ENCODE measurements around the gene DENND5A.
A peak's percentile ranks its signal among the peaks of the same experiment; 100 is the strongest.
"Not testable (repeated sequence)": the region's sequence is repeated elsewhere in the genome, so short reads cannot be mapped to it uniquely, and the experiment has no call there.

DENND5A gene

GRCh38 chr11:9180784-9181183 lies 84.4 kb downstream of the DENND5A start:
- H3K27ac ChIP-seq = no peak overlapping the region
- DNase-seq (ENCODE audit: low read depth, low spot score) = no peak

GRCh38 chr11:9179141-9179540 lies 86.0 kb downstream of the DENND5A start:
- no peak for DNase-seq (ENCODE audit: low read depth, low spot score)
- H3K27ac ChIP-seq = no peak overlapping the region

DNA sequence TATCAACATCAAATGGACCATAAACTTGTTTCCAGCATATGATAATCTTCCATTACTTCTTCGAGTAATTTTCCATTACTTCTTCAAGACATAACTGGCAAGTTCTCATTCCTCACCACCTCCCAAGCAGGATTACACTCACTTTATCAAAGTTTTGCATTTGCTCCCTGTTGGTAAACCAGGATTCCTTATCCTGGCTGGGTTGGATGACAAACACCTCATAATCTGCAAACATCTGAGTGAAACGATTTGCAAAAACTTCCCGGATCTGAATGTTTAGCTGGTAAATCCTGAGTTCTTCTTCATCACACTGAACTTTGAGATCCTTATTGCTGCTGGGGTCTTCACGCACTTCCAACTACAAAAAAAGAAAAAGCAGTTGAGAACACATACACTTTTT lies 86.4 kb downstream of the DENND5A start:
- no peak for DNase-seq (ENCODE audit: low read depth, low spot score)
- H3K27ac ChIP-seq = no peak overlapping the region

DNA sequence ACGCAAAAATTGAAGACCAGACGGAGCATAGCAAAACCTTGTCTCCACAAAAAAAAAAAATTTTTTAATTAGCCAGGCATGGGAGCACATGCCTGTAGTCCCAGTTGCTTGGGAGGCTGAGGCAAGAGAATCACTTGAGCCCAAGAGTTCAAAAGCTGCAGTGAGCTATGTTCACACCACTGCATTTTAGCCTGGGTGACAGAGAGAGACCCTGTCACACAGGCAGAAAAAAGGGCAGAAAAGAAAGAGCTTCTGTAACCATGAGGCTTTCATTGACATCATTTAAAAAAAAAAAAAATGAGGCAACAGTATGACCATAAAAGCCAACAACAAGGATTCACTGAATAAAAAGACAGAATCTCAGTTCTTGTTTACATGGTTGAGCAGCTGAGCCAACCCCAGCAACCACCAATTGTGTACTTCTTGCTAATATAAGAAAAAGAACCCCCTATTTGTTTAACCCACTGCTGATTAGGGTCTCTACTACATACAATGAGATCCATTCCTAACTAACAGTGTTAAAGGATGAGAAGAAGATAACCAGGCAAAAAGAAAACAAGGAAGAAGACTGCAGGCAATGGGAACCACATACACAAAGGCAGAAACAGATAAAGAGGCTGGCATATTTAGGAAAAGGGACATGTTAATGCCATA lies 87.6 kb downstream of the DENND5A start:
- DNase-seq (ENCODE audit: low read depth, low spot score) = no peak
- H3K27ac ChIP-seq = no peak overlapping the region

- no peak for DNase-seq (ENCODE audit: low read depth, low spot score)
Measured at GRCh38 chr11:9176550-9176949, 88.6 kb downstream of the DENND5A start.

GRCh38 chr11:9176136-9176535 lies 89.0 kb downstream of the DENND5A start:
- no peak overlapping the region for H3K27ac ChIP-seq
- no peak for DNase-seq (ENCODE audit: low read depth, low spot score)

More at GRCh38 chr11:9176550-9176949, 88.6 kb downstream of the DENND5A start:
- no peak overlapping the region for H3K27ac ChIP-seq

GRCh38 chr11:9172389-9172788 lies 92.8 kb downstream of the DENND5A start:
- H3K27ac ChIP-seq = no peak overlapping the region
- DNase-seq (ENCODE audit: low read depth, low spot score) = no peak

- DNase-seq (ENCODE audit: low read depth, low spot score) = no peak
- peak overlapping the region; percentile 42 for H3K27ac ChIP-seq
Measured at GRCh38 chr11:9170450-9170849, 94.7 kb downstream of the DENND5A start.

- no peak for DNase-seq (ENCODE audit: low read depth, low spot score)
- H3K27ac ChIP-seq = peak overlapping the region; percentile 42
Measured at GRCh38 chr11:9169595-9170295, 95.4 kb downstream of the DENND5A start.

DNA sequence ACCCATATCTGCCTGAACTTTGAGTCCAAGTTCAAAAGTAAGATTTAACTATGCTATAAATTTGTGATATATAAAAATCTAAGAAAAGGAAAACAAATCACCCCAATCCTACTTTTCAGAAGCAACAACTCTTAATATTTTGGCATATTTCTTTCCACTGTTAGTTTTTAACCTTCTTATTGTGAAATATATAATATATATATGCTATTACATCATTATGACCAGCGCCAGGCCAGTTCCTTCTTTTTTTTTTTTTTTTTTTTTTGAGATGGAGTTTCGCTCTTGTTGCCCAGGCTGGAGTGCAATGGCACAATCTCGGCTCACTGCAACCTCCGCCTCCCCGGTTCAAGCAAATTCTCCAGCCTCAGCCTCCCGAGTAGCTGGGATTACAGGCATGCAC lies 103.2 kb downstream of the DENND5A start:
- not testable (repeated sequence) for DNase-seq (ENCODE audit: low read depth, low spot score); H3K27ac ChIP-seq

- peak overlapping the region; percentile 30 for H3K27ac ChIP-seq
- DNase-seq (ENCODE audit: low read depth, low spot score) = no peak
Measured at GRCh38 chr11:9160166-9160565, 105.0 kb downstream of the DENND5A start.

GRCh38 chr11:9158898-9159391 lies 106.2 kb downstream of the DENND5A start:
- no peak for DNase-seq (ENCODE audit: low read depth, low spot score)
- H3K27ac ChIP-seq = peak overlapping the region; percentile 30

GRCh38 chr11:9155930-9156329 lies 109.2 kb downstream of the DENND5A start:
- no peak overlapping the region for H3K27ac ChIP-seq
- DNase-seq (ENCODE audit: low read depth, low spot score) = no peak

GRCh38 chr11:9153651-9154050 lies 111.5 kb downstream of the DENND5A start:
- no peak overlapping the region for H3K27ac ChIP-seq
- no peak for DNase-seq (ENCODE audit: low read depth, low spot score)

DNA sequence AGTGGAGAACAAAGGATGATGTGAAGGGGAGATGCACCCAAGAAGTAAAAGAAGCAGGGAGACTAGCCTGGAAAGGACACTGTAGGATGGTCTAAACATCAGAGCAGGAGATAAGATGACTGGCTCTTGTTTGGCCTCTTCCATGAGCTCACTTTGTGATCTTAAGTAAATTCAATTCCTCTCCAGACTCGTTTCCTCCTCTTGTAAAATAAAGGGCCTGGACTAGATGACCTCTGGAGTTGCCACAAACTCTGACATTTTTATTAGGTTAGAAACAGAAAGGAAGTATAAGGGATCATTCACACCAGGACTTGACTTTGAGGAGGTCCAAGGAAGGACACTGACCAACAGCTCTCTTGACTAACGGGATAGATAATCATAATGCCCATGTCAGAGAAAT lies 113.5 kb downstream of the DENND5A start:
- no peak for DNase-seq (ENCODE audit: low read depth, low spot score)
- H3K27ac ChIP-seq = no peak overlapping the region

DNA sequence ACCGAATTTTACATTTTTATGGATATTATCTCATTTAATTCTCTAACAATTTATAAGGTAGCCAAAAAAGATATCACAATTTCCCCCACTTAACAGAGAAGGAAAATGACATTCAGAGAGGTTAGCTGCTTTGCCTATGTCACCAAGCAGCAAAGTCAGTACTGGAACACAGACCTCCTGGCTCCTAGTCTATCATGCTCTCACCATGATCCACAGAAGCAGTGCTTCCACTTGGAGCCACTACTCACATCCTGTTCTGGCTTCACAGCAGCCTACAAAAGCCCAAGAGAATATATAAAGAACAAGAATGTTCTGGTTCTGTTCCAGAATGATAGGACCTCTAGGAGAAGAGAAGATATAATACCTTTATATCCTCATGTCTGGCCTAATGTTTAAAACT lies 114.2 kb downstream of the DENND5A start:
- no peak for DNase-seq (ENCODE audit: low read depth, low spot score)
- H3K27ac ChIP-seq = peak overlapping the region; percentile 59

DNA sequence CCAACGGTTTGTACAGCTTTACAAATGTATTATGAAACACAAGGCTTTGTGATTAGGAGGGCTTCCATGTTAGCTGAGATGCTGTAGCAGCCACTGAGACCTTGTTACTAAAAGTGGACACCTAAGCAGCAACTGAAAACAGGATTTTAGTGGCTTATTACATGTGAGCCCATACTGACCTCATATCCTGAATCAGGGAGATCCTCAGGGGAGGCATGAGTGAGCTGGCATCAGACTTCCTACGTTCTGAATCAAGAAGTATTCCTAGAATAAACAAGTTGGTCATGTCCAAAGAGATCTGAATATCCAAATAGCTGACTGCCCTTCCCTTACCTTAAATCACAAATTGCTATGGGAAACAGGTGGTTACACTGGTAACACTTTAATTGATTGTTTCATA lies 114.6 kb downstream of the DENND5A start:
- no peak for DNase-seq (ENCODE audit: low read depth, low spot score)
- peak overlapping the region; percentile 59 for H3K27ac ChIP-seq

GRCh38 chr11:9148727-9149126 lies 116.4 kb downstream of the DENND5A start:
- H3K27ac ChIP-seq = no peak overlapping the region
- no peak for DNase-seq (ENCODE audit: low read depth, low spot score)

- no peak for DNase-seq (ENCODE audit: low read depth, low spot score)
Measured at GRCh38 chr11:9148035-9148434, 117.1 kb downstream of the DENND5A start.

GRCh38 chr11:9146477-9146876 lies 118.7 kb downstream of the DENND5A start:
- DNase-seq (ENCODE audit: low read depth, low spot score) = no peak
- no peak overlapping the region for H3K27ac ChIP-seq

More at GRCh38 chr11:9148035-9148434, 117.1 kb downstream of the DENND5A start:
- H3K27ac ChIP-seq = no peak overlapping the region

GRCh38 chr11:9145283-9145682 lies 119.9 kb downstream of the DENND5A start:
- no peak for DNase-seq (ENCODE audit: low read depth, low spot score)
- H3K27ac ChIP-seq = no peak overlapping the region

- no peak overlapping the region for H3K27ac ChIP-seq
- no peak for DNase-seq (ENCODE audit: low read depth, low spot score)
Measured at GRCh38 chr11:9144828-9145227, 120.3 kb downstream of the DENND5A start.

All from epithelial cell of prostate (primary cell).